DMS153 (cell line): ENCODE data around the gene LRRC8B.
"Not testable (repeated sequence)": the region's sequence is repeated elsewhere in the genome, so short reads cannot be mapped to it uniquely, and the experiment has no call there.

Experiments used
- DNase-seq: peaks from one replicate; lab custom pipeline; 2025; lab: John Stamatoyannopoulos, UW

LRRC8B gene

DNA sequence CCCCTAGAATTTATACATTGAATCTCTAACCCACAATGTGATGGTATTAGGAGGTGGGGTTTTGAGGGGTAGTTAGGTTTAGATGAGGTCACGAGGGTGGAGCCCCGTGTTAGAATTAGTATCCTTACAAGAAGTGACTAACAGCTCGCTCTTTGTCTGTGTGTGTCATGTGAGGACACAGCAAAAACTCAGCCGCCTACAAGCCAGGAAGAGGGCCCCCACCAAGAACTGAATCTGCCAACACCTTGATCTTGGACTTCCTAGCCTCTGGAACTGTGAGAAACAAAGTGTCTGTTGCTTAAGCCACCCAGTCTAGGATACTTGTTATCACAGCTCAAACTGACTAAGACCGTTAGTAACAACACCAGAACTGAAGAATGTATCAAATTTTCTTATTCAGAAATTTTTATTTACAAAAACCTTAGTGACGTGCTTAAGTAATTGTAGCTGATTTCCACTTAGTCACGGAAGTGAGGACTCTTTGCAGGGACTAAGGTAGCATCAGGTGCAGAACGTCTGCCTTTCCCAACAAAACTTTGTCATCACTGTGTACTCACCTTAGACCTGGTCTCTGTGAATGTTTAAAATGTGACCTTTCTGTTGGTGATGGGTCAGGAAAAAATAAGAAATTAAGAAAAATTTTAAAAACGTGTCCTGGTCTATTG lies 83.8 kb downstream of the LRRC8B start:
- no peak for DNase-seq

DNA sequence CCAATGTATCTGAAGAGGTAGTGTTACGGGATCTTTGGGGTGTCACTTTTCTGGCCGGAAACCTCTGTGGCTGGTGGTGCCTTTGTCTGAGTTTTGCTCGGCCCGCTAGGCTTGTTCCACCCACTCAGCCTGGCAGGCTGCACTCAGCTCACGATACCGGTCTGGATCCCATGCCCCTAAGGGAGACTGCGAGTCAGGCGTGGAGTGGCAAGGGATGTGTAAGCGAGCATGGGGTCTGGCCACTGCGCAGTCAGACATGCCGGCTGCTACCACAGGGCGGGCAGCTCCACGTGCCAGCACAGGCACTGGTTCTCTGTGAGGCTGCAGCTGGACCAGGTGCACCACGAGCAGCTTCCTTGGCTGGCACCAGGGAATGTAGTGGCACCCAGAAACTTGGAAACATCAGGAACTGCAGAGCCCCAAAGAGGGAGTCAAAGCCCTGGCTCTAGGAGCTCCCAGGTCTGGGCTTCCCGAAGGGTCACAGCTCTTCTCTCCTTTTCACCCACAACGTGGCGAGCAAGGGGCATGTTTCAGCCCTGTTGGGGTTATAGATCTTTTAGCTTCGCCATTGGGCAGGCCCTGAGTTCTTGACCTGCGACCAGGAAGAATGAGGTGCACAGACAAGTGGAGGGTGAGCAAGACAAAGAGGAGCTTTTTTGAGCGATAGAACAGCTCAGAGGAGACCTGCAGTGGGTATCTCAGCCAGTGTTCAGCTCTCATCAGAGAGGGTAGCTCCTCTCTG lies 84.5 kb downstream of the LRRC8B start:
- DNase-seq = no peak

DNA sequence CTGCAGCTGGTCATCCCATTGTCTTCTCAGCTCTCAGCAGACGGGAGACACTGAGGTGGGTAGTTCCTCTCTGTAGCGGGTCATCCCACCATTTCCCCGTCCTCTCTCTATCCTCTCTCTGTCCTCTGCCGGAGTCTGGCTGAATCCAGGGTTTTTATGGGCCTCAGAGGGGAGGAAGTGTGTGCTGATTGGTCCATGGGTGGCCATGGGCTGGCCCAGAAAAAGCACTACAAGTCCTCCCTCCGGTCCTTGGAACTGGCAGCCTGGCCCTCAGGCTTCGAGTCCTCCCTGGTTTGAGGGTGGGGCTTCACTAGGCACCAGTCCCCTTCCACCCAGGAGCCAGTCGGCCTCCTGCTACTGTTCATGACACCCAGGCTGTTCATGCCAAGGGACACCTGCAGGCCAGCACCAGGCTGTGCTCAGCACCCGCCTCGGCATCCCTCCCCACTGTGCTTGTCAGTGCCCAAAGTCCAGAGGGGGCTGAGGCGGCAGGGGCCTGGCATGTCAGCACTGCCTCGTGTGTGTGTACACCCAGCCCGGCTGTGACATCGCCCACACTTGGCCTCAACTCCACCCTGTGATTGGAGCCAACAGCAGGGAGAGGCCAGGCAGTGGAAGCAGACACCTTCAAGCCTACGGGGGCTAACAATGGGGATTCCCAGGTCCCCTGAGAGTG lies 85.3 kb downstream of the LRRC8B start:
- DNase-seq = no peak

DNA sequence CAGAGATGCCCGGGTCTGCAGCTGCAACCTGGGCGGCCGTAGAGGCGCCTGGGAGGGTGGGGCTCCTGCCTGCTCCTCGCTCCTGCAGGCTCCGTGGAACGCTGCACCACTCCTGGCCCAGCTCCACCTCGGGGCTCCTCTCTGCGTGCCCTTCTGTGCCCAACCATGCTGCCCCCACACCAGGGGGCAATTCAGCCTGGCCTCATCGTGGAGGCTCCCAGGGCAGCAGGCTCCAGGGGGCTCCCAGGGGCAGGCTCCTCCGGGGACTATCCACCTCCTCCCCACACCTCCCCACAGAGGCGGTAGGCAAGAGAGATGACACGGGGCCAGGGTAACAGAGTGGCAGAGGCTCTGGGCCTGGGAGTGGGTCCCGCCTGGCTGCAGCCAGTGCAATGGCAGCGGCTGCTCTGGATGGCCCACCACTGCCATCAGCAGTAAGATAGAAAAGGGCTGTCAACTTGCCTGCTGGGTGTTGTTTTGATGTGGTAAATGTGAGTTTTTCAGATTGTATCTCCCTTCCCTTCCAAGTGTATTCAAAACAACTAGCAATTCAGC lies 85.9 kb downstream of the LRRC8B start:
- DNase-seq = no peak

DNA sequence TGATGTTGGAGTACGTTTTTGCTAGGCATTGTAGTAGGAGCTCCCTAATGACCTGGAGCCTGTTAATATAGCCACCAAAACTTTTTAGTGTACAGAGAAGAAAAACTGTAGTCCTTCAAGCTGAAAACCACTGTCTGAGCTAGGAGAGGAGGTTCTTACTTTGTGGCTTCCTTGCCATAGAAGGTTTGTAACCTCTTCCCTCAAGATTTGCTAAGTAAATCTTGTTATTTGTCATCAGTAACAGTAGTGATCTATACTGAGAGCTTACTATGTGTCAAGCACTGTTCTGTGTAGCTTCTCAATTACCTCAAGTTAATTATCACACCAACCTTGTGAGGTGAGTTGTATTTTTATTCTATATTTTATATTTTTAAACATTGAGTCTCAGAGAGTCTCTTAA lies 87.1 kb downstream of the LRRC8B start:
- DNase-seq = no peak

DNA sequence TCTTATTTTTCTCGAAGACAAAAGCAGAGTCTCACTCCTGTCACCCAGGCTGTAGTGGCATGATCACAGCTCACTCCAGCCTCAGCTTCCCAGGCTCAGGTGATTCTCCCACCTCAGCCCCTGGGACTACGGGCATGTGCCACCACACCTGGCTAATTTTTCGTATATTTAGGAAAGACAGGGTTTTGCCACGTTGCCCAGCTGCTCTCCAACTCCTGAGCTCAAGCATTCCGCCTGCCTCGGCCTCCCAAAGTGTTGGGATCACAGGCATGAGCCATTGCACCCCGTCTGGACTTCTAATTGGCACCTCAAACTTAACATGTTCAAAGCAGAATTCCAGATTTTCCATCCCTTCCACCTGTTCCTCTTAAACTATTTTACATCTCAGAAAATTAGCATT lies 89.3 kb downstream of the LRRC8B start:
- no peak for DNase-seq

DNA sequence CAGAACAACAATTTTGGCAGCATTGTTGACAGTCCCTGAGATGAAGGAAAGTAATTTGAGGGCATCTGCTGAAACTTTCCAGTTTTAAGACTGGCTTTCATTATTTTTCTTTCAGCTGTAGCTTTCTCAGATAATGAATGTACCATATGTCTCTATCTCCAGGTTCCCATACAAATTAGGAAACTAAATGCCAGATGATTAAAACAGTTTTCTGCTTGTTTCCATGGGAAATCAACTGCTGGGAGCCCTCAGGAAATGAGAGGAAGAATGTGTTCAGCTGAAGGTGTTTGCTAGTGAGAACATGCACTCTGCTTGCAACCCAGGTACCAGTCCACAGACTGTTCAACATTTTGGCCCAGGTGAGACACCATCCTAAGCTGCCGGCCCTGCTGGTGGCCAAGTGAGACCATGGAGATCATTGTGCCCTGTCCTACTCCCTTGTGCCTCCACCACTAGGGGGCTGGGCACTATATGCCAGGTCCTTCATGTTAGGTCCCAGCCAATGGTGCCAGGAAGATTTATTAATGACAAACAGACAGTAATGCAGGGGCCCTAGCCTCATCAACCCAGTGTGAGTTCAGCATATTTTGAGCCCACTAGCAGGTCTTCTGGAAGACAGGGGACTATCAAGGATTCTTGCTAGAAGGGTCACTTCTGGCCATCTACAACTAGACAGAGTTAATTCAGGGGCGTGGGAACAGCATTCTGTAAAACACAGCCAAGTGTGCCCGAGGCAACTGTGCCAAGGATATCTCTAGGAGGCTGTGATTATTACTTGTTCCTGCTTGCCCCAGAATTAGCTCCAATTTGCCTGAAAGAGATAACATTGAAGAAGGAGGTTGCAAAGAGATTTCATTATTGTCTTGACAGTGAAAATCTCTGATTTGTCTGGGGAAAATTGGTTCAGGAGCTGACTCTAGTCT lies 91.3 kb downstream of the LRRC8B start:
- DNase-seq = no peak

DNA sequence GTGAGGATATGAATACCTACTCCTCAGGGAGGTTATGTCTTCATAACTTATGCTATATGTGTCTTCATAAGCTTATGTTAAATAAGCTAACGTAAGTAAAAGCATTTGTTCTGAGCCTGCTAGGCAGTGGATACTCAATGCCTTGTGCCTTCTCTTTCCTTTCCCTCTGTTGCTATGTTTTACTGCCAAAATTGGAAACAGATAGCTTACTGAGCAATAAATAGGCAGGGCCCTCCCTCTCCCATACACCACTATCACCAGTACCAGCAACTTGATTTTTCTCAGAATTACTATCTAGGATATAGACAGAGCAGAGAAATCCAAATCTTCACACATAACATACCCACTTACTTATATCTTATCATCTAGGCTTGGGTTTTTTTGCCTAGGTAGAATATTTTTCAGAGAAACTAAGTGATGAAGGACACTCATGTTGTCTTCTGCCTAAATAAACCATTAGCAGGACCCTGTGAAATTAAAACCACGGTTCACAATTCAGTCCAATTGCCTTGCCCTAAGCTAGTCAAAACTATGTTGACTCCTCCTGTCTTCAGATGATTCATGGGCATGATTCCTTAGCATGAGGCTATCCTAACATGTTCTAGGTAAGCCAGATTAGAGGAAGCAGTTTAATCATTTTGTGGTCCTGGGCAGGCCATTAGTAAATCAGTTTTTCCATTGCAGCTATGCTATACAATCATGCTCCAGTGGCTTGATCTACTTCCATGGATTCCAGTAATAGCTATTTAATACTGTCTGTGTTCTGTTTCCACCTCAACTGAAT lies 92.4 kb downstream of the LRRC8B start:
- DNase-seq = no peak

DNA sequence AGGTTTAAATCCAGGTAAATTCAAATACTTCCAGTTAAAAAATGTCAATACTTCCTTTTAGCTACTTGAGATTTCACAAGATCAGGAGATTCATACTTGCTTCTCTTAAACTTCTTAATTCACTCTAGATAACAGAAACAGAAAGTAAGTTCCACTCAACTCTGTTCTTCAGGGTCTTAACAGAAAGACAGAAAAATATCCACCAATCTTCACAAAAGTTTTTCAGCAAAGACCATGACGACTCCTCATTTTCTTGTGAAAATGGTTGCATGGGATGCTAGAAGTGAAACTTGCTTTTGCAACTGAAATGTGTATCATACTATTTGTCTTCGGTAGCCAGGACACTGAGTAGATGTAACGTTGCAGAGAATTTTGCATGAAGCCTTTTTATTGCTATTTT lies 96.0 kb downstream of the LRRC8B start:
- DNase-seq = no peak

DNA sequence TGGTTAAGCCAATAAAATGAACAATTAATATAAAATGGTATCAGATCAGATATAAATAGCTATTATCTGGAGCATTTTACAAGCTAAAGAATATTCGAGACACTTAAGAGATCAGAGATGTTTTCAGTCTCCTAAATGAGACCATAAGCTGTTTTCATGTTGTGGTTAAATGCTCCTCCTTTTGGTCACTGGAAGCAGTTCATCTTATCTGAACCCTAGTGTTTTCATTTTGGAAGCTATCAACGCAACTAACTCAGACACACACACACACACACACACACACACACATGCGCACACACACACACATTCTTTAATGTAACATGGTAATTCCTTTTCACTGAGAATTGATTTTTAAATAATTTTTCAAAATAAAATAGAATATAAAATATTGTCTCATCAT lies 98.3 kb downstream of the LRRC8B start:
- no peak for DNase-seq

DNA sequence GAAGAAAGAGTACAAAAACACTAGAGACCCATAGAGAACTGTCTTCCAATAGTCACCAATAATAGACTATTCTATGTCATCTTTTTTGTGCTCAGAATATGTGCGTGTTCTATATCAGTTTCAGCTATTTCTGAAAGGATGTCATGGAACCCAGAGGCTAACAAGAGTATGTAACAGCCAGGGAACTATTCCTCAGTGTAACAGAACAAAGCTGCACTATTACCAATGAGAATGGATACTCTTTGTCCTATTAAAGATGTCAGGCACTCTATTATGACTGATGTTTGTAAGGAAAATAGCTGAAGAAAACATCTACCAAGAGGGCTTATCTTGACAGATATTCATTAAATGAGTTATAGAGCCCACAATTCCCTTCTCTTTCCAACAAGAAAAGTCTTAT lies 99.7 kb downstream of the LRRC8B start:
- DNase-seq = no peak

DNA sequence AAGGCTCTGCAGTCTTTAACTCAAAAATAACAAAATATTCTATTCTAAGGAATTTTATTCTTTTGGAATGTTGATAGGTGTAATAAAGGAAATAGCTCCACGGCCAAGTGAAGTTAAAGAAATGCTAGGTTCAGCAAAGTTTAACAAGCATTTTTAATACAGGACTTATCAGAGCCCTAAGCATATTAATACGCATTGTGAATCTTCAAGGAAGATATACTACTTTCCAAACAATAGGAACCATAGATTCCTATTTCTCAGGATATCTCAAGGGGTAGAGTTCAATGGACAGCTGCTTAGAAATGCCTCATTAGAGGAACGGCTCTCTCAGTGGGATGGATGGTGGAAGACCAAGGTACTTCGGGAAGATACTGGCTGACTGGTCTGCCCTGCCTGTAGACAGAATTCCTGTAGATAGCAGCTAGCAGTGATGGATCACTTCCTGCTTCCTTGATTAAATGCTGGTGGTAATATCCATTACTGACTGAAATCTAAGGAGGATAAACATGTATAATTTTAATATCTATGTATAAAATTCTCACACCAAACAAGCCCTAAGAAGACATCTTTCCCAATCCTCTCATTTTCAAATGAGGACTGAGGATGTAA lies 100.2 kb downstream of the LRRC8B start:
- no peak for DNase-seq

DNA sequence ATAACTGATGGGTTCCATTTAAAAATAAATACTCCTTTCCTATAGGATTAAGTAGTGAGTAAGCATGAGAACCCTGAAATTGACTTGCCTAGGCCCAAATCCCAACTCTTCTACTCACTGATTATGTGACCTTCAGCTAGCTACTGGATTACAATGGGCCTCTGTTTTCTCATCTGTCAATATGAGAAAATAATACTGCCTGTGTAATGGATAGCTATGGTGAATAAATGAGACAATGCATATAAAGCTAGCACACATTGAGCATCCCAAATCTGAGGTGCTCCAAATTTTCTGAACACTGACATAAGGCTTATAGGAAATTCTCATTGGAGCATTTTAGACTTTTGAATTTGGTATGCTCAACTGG lies 103.0 kb downstream of the LRRC8B start:
- no peak for DNase-seq

DNA sequence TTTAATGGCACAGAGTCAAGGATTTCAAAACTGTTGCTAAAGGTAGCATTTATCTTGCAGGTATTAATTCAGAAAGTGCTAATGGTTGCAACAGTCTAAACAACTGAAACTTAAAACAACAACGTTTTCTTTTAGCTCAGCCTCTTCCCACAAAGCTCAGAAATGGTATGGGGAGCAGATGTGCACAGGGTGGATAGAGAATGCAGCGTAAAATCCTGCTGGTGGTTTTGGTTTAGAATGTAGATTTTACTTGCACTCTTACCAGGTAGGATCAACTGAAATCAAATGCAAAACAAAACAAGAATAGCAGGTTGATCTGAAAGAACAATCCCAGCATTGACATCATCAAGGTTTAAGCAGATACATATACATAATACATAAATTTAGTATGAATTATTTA lies 104.5 kb downstream of the LRRC8B start:
- DNase-seq = no peak

DNA sequence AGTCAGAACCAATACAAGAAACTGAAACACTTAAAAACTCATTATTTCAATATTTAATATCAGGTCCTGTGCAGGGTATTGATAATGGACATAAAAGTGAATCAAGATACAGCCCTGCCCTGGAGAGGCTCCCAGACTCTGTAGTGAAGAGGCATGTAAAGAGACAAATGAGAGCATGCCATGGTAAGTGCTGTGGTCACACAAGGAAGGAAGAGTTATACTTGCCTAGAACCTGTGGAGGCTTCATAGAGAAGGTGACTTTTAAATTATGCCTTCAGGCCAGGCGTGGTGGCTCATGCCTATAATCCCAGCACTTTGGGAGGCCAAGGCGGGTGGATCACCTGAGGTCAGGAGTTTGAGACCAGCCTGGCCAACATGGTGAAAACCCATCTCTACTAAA lies 105.0 kb downstream of the LRRC8B start:
- not testable (repeated sequence) for DNase-seq

DNA sequence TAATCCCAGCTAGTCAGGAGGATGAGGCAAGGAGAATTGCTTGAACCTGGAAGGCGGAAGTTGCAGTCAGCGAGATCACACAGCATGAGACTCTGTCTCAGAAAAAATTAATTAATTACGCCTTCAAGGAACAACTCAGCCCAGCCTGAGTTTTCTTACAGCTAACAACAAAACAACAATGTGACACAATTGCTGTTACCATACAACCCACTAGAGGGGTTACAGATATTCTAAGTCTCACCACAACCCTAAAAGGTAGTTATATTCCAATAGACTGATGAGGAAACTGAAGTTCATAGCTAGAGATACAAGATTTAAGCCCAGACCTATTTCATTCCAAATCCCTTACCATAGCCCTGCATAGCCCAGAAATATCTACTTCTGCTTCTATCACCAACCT lies 105.4 kb downstream of the LRRC8B start:
- no peak for DNase-seq

DNA sequence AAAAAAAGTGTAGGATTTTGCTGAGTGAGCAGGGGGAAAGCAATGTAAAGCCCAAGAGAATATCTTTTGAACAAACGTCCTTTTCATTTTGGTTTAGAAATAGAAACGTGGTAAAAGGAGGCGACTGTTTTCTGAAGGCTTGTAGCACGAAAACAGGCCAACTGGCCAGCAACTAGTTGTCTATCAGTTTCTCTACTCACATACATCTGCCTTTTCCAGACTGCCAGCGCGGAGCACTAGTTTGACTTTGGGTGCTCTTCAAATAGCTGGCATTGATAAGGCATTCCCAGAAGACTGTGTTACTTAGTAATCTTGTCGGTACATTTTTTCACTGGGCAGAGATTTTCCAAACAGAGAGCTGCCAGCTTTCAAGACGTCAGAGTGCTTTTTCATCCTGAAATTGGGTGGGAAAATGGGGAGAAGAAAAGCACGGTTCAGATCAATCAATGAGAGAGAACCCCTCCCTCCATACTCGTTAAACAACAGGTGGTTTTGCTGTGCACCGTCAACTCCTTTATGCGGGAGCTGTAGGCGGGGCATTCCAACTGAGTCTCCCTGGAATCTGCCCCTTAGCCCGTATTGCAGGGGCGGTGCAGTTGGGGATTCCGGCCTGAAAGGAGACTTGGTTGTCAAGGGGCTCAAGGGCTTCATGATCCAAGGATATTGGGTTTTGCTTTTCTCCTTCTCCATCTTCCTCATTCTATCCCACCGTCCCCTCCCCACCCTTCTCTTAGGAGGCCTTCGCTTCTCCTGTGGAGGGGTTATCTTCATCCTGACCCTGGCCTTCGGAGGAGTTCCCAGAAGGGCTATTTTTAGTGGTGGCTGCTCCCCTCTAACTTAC lies 107.4 kb downstream of the LRRC8B start:
- DNase-seq = no peak

DNA sequence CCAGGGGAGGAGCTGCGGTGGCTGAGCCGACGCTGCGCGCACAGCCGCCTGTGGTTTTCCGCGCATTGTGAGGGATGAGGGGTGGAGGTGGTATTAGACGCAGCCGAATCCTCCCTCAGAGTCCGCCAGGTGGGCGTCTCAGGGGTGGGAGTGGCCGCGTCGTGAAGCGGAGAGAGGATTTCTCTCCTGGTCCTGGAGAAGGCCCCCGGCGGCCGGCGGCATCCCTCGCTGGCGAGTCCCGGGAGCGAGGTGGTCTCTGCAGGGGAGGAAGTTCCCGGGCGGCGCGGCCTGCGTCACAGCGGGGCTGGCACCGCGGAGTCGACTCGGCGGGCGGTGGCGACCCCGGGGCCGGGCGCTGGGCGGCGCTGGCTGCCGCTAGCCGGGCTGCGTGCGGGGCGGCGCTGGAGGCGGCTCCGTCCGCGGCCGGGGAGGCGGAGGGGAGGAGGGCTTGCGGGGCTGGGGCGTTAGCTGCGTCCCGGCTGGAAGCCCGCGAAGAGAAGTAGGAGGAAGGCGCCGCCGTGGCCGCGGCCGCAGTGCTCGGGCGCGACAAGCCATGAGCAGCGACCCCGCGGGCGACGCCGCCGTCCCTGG lies 108.1 kb downstream of the LRRC8B start, which contains the start of gene LRRC8C:
TSS of gene LRRC8C (plus strand) at position 464 of the 591 bp plus-strand sequence. CDS start 53,354 bp downstream, outside the sequence.
- DNase-seq = peak; percentile 57

DNA sequence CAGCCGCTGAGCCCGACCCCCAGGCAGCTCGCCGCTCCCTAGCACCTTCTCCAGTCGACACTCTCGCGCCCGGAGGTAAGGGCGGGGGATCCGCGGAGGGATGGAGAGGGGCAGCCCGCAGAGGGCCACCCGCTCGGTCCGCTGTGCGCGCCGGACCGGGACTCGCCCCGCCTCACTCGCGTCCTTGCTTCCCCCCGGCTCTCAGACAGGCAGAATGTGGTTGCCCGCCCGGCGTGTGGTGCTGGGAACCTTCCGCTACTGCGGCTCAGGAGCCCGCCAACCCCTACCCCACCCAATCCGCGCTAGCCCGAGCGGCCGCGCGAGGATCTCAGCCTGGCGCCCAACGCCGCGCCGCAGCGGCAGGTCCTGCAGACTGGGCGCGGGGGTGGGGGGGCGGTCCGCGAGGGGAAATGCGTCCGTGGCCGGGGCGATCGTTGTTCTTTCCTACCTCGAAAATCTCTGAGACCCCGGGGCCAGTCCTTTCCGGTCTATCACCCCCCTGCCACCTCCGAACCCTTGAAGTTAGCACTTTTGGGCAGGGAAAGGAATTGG lies 108.7 kb downstream of the LRRC8B start:
- DNase-seq = peak; percentile 39
